ENCODE results near the gene ZDHHC4.

ZDHHC4 gene

DNA sequence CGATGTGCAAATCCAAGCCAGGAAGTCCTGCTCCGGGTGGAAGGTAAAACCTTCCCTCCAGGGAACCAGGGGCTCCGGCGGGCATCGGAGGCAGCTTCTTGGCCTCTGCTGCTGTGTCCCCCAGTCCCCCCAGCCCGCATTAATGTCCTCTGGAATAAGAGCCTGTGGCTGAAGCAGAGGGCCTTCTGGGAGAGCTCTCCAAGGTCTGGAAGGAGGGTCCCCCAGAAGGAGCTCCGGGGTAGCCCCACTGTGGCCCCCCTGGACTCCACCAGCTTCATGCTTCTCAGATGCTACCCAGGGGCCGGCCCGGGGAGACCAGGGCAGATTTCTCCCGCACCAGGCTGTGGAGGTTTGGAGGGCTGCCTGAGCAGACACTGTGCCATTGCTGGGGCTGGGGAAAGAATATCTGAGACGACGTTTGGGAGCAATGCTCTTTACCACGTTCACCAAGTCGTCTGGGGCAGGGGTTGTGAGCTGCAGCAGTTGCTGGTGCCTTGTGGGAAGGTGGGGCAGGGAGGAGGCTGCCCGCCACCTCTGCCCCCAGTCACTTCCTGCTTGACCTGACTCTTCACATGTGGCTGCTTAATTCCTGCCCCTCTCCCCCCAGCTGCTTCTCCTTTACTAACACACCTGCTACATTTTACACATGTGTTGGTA lies 46.5 kb downstream of the ZDHHC4 start:
- ATAC-seq (ENCODE audit: insufficient read depth, low read depth) (peak; percentile 96), DNase-seq (peak; percentile 82)
- no peaks in the 10 kb centered on the region for H4K20me1 ChIP-seq (ENCODE audit: insufficient read depth, low read length)
- H3K4me2 ChIP-seq (ENCODE audit: insufficient read depth, low read length) = peak overlapping the region; percentile 63
- TF ChIP-seq, protein P1, sequence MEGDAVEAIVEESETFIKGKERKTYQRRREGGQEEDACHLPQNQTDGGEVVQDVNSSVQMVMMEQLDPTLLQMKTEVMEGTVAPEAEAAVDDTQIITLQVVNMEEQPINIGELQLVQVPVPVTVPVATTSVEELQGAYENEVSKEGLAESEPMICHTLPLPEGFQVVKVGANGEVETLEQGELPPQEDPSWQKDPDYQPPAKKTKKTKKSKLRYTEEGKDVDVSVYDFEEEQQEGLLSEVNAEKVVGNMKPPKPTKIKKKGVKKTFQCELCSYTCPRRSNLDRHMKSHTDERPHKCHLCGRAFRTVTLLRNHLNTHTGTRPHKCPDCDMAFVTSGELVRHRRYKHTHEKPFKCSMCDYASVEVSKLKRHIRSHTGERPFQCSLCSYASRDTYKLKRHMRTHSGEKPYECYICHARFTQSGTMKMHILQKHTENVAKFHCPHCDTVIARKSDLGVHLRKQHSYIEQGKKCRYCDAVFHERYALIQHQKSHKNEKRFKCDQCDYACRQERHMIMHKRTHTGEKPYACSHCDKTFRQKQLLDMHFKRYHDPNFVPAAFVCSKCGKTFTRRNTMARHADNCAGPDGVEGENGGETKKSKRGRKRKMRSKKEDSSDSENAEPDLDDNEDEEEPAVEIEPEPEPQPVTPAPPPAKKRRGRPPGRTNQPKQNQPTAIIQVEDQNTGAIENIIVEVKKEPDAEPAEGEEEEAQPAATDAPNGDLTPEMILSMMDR (IDR thresholded peaks at IDR 0.05; ENCODE audit: borderline replicate concordance, extremely low read depth, low read length, poor library complexity, severe bottlenecking) = no peak
- no peak for TF ChIP-seq EZH2 (IDR thresholded peaks at IDR 0.05; ENCODE audit: borderline replicate concordance, low read depth, low read length, severe bottlenecking)
- H3K79me2 ChIP-seq (ENCODE audit: insufficient read depth, low read length) = no peaks in the 10 kb centered on the region
- no peaks in the 10 kb centered on the region for H3K9me3 ChIP-seq (ENCODE audit: insufficient read depth, low read length, severe bottlenecking)
- H3K36me3 ChIP-seq (ENCODE audit: insufficient read depth, low read length) = no peaks in the 10 kb centered on the region
- peak overlapping the region; percentile 49 for H3K9ac ChIP-seq (ENCODE audit: low read depth, low read length)
- H3K27ac ChIP-seq (ENCODE audit: low read length) = peak overlapping the region; percentile 74
- peak overlapping the region; percentile 74 for H2AFZ ChIP-seq (ENCODE audit: low read depth, low read length)
- H3K4me1 ChIP-seq (ENCODE audit: insufficient read depth, low read length) = peaks cover 27% of the 10 kb centered on the region
- no peaks in the 10 kb centered on the region for H3K27me3 ChIP-seq (ENCODE audit: insufficient read depth, low read length, poor library complexity)
- H3K4me3 ChIP-seq (ENCODE audit: low read depth in 1 of 2, low read length in 2 of 2) = peak overlapping the region in 1 of 2 experiments; percentile 38; a peak in 2 of 4 replicates

DNA sequence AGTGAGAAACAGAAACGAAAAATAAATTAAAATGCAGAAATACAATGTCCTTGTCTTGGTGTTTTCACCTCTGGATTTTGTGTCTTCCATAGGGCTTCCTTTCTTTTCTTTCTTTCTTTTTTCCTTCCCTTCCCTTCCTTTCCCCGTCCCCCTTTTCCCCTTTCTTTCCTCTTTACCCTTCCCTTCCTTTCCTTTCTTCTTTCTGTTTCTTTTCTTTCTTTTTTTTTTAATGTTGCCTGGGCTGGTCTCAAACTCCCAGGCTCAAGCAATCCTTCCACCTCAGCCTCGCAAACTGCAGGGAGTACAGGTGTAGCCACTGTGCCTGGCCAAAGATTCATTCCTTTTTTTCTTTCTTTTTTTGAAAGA lies 47.0 kb downstream of the ZDHHC4 start:
- H3K4me1 ChIP-seq (ENCODE audit: insufficient read depth, low read length) = peaks cover 27% of the 10 kb centered on the region
- peak overlapping the region; percentile 74 for H3K27ac ChIP-seq (ENCODE audit: low read length)
- TF ChIP-seq, protein P1 (IDR thresholded peaks at IDR 0.05; ENCODE audit: borderline replicate concordance, extremely low read depth, low read length, poor library complexity, severe bottlenecking) = no peak
- TF ChIP-seq EZH2 (IDR thresholded peaks at IDR 0.05; ENCODE audit: borderline replicate concordance, low read depth, low read length, severe bottlenecking) = no peak
- peak overlapping the region; percentile 74 for H2AFZ ChIP-seq (ENCODE audit: low read depth, low read length)
- no peaks in the 10 kb centered on the region for H3K27me3 ChIP-seq (ENCODE audit: insufficient read depth, low read length, poor library complexity)
- peak overlapping the region; percentile 49 for H3K9ac ChIP-seq (ENCODE audit: low read depth, low read length)
- peak; percentile 3; the same call in 1 of the 3 replicates for ATAC-seq (ENCODE audit: insufficient read depth, low read depth)
- no peak for DNase-seq
- peak overlapping the region; percentile 63 for H3K4me2 ChIP-seq (ENCODE audit: insufficient read depth, low read length)
- peak overlapping the region in 1 of 2 experiments; percentile 38; a peak in 2 of 4 replicates for H3K4me3 ChIP-seq (ENCODE audit: low read depth in 1 of 2, low read length in 2 of 2)
- no peaks in the 10 kb centered on the region for H4K20me1 ChIP-seq (ENCODE audit: insufficient read depth, low read length)
- H3K36me3 ChIP-seq (ENCODE audit: insufficient read depth, low read length) = no peaks in the 10 kb centered on the region
- H3K79me2 ChIP-seq (ENCODE audit: insufficient read depth, low read length) = no peaks in the 10 kb centered on the region
- no peaks in the 10 kb centered on the region for H3K9me3 ChIP-seq (ENCODE audit: insufficient read depth, low read length, severe bottlenecking)

DNA sequence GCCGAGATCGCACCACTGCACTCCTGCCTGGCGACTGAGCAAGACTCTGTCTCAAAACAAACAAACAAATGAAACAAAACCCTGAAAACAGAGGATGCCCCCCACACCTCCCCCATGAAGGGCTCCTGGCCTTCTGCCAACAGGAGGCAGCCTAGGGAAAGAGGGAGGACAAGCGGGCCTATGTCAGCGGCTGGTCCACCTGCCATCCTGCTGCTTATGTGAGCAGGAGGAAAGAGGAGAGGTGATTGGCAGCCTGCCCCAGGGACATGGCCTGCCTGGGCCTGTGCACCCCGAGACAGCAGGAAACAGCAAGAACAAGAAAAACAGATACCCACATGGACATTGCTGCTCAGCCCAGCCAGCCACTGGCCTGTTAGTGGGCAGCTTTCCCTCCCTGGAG lies 50.8 kb downstream of the ZDHHC4 start:
- TF ChIP-seq, protein P1 (IDR thresholded peaks at IDR 0.05; ENCODE audit: borderline replicate concordance, extremely low read depth, low read length, poor library complexity, severe bottlenecking) = no peak
- no peak for TF ChIP-seq EZH2 (IDR thresholded peaks at IDR 0.05; ENCODE audit: borderline replicate concordance, low read depth, low read length, severe bottlenecking)
- Histone ChIP-seq H3K36me3 (ENCODE audit: insufficient read depth, low read length) (no peaks in the 10 kb centered on the region), H3K4me2 (ENCODE audit: insufficient read depth, low read length) (no peak overlapping the region), H3K4me1 (ENCODE audit: insufficient read depth, low read length) (peaks cover 22% of the 10 kb centered on the region), H3K27ac (ENCODE audit: low read length) (no peak overlapping the region), H3K4me3 (ENCODE audit: low read depth in 1 of 2, low read length in 2 of 2) (no peak overlapping the region), H4K20me1 (ENCODE audit: insufficient read depth, low read length) (no peaks in the 10 kb centered on the region), H3K9ac (ENCODE audit: low read depth, low read length) (no peak overlapping the region), H3K79me2 (ENCODE audit: insufficient read depth, low read length) (no peaks in the 10 kb centered on the region), H3K27me3 (ENCODE audit: insufficient read depth, low read length, poor library complexity) (no peaks in the 10 kb centered on the region), H2AFZ (ENCODE audit: low read depth, low read length) (no peak overlapping the region), H3K9me3 (ENCODE audit: insufficient read depth, low read length, severe bottlenecking) (no peaks in the 10 kb centered on the region)
- DNase-seq = no peak
- no peak for ATAC-seq (ENCODE audit: insufficient read depth, low read depth)

Data from DND-41 (cell line).